Measurements from ENCODE around the gene WDR1. TPM values are rescaled to one million over a fixed set of nuclear protein-coding genes. Genes with fewer than 3 reads are reported as not detected.

WDR1 gene
- total and polyA plus RNA-seq, 2 of the 13 experiments (the other 11 are each of a cell fraction or from before 2014, with no cell fraction given) = 106 to 198 TPM

GRCh38 chr4:10123227-10124101, 6.9 kb upstream of the WDR1 start (continued):
- TF ChIP-seq TAF15 (IDR thresholded peaks at IDR 0.05; ENCODE audit: low read depth, low read length, poor library complexity, severe bottlenecking) (no peak), SMYD3 (CRISPR knock-in tag; IDR thresholded peaks at IDR 0.05) (no peak), ZNF687 (CRISPR knock-in tag; IDR thresholded peaks at IDR 0.05) (peak; percentile 90), ZBTB40 (IDR thresholded peaks at IDR 0.05) (no peak), ZBTB40 (CRISPR knock-in tag; IDR thresholded peaks at IDR 0.05) (no peak), GATAD1 (CRISPR knock-in tag; IDR thresholded peaks at IDR 0.05) (no peak), ISX (CRISPR knock-in tag; conservative IDR thresholded peaks at IDR 0.05) (no peak), FOXO4 (CRISPR knock-in tag; conservative IDR thresholded peaks at IDR 0.05) (no peak), RARA (CRISPR knock-in tag; IDR thresholded peaks at IDR 0.05) (peak; percentile 28; the same call in 1 of the 2 replicates), SRY (CRISPR knock-in tag; IDR thresholded peaks at IDR 0.05) (no peak), HDAC2 (CRISPR knock-in tag; IDR thresholded peaks at IDR 0.05) (peak; percentile 65; the same call in 1 of the 2 replicates), RFXAP (CRISPR knock-in tag; IDR thresholded peaks at IDR 0.05; ENCODE audit: borderline replicate concordance) (peak; percentile 59; the same call in 1 of the 2 replicates), ZNF230 (CRISPR knock-in tag; IDR thresholded peaks at IDR 0.05) (no peak), SIN3A (IDR thresholded peaks at IDR 0.05; ENCODE audit: borderline replicate concordance, low read depth, low read length) (peak; percentile 74; the same call in 1 of the 2 replicates)
